Stimulated activated memory B cell treated with anti-CD40 and anti-IgM and Interleukin-4, amounts not matched to agents 10 μg/mL and 1 μg/mL and 100 μg/mL, for 72 hours (primary cell): ENCODE measurements around the gene BET1.

Experiments
- ATAC-seq: fragments of 150-1000 bp; cut with Tn5 transposase; 2 replicates; pipeline ENCODE4 v1.10.0; 2021
- H3K27ac Mint-ChIP-seq: one replicate; pipeline ENCODE4 v1.8.0; 2022; ENCODE audit warnings: mild to moderate bottlenecking, mixed read lengths
- H3K27me3 Mint-ChIP-seq: one replicate; pipeline ENCODE4 v1.8.0; 2022; ENCODE audit warnings: mixed read lengths
- H3K36me3 Mint-ChIP-seq: one replicate; pipeline ENCODE4 v1.8.0; 2022; ENCODE audit warnings: mixed read lengths
- H3K4me1 Mint-ChIP-seq: one replicate; pipeline ENCODE4 v1.8.0; 2022; ENCODE audit warnings: mixed read lengths
- H3K4me3 Mint-ChIP-seq: one replicate; pipeline ENCODE4 v1.8.0; 2022; ENCODE audit warnings: mild to moderate bottlenecking, moderate library complexity, mixed read lengths
- H3K9me3 Mint-ChIP-seq: one replicate; pipeline ENCODE4 v1.8.0; 2022; ENCODE audit warnings: mixed read lengths

The BET1 gene

GRCh38 chr7:93985101-93985500, 19.1 kb downstream of the BET1 start:
- peaks cover 17% of the 10 kb centered on the region for H3K4me1 Mint-ChIP-seq
- no peak overlapping the region for H3K27ac Mint-ChIP-seq
- ATAC-seq = no peak
- no peaks in the 10 kb centered on the region for H3K9me3 Mint-ChIP-seq
- H3K36me3 Mint-ChIP-seq = peaks cover 5% of the 10 kb centered on the region
- H3K4me3 Mint-ChIP-seq = no peak overlapping the region
- no peaks in the 10 kb centered on the region for H3K27me3 Mint-ChIP-seq

DNA sequence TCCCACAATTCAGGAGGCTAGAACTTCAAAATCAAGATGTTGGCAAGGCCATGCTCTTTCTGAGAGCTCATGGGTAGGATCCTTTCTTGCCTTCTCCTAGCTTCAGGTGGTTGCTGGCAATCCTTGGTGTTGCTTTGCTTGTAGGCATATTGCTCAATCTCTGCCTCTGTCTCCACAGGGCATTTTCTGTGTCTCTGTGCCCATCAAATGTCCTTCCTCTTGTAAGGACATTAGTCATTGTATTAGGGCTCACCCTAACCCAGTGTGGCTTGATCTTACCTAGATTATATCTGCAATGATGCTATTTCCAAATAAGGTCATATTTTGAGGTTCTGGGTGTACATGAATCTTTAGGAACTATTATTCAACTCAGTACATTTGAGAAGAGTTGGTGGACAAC, 20.1 kb downstream of the BET1 start:
- no peaks in the 10 kb centered on the region for H3K9me3 Mint-ChIP-seq
- H3K4me3 Mint-ChIP-seq = no peak overlapping the region
- peaks cover 25% of the 10 kb centered on the region for H3K4me1 Mint-ChIP-seq
- peaks cover 5% of the 10 kb centered on the region for H3K36me3 Mint-ChIP-seq
- no peak overlapping the region for H3K27ac Mint-ChIP-seq
- H3K27me3 Mint-ChIP-seq = no peaks in the 10 kb centered on the region
- no peak for ATAC-seq

DNA sequence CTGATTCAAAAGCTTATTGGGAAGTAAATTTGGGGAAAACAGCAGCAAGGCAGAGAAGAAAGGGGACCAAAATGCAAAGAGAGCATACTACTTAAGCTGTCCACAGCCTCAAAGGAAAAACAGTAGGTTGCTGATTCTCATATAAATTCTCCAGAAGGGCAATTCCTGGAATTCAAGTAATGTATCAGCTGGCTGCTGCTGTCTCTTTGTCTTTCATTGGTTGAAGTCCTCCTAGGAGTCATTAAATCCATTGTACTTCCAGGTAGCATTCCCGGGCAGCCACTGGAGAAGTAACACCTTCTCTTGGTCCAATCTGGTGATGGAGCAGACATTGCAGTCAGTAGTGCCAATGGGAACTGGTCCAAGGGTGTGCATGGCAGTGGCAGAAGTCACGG, 22.7 kb downstream of the BET1 start:
- H3K9me3 Mint-ChIP-seq = no peaks in the 10 kb centered on the region
- H3K27me3 Mint-ChIP-seq = no peaks in the 10 kb centered on the region
- ATAC-seq = no peak
- H3K4me1 Mint-ChIP-seq = peaks cover 25% of the 10 kb centered on the region
- H3K4me3 Mint-ChIP-seq = peak overlapping the region; percentile 74
- H3K36me3 Mint-ChIP-seq = no peaks in the 10 kb centered on the region
- peak overlapping the region; percentile 77 for H3K27ac Mint-ChIP-seq

- no peaks in the 10 kb centered on the region for H3K36me3 Mint-ChIP-seq
- peak overlapping the region; percentile 74 for H3K4me3 Mint-ChIP-seq
- ATAC-seq = no peak
- no peaks in the 10 kb centered on the region for H3K9me3 Mint-ChIP-seq
- peaks cover 25% of the 10 kb centered on the region for H3K4me1 Mint-ChIP-seq
- H3K27ac Mint-ChIP-seq = peak overlapping the region; percentile 77
- H3K27me3 Mint-ChIP-seq = no peaks in the 10 kb centered on the region
Measured at GRCh38 chr7:93980744-93981479, 23.2 kb downstream of the BET1 start.

- Mint-ChIP-seq H3K36me3 (no peaks in the 10 kb centered on the region), H3K27ac (no peak overlapping the region), H3K4me1 (peaks cover 25% of the 10 kb centered on the region), H3K27me3 (no peaks in the 10 kb centered on the region), H3K4me3 (no peak overlapping the region), H3K9me3 (no peaks in the 10 kb centered on the region)
- ATAC-seq = no peak
Measured at GRCh38 chr7:93977211-93977950, 26.8 kb downstream of the BET1 start.

DNA sequence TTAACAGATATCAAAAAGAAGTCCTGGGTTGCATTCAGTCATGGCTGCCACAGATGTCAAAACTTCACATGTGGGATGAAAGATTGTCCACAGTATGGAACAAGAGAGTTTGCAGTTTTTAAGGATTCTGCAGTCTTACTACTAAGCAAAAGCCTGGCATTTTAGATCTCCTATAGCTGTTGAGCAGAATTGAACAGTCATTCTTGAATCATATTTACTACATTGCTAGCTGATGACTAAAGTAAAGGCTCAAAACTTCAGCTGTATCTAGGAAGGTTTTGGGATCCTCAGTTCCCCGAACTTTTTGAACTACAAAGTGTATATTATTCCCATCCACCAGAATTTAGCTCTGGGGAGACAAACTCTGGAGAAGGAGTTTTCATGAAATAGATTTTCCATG, 31.0 kb downstream of the BET1 start:
- ATAC-seq = no peak
- H3K36me3 Mint-ChIP-seq = no peaks in the 10 kb centered on the region

DNA sequence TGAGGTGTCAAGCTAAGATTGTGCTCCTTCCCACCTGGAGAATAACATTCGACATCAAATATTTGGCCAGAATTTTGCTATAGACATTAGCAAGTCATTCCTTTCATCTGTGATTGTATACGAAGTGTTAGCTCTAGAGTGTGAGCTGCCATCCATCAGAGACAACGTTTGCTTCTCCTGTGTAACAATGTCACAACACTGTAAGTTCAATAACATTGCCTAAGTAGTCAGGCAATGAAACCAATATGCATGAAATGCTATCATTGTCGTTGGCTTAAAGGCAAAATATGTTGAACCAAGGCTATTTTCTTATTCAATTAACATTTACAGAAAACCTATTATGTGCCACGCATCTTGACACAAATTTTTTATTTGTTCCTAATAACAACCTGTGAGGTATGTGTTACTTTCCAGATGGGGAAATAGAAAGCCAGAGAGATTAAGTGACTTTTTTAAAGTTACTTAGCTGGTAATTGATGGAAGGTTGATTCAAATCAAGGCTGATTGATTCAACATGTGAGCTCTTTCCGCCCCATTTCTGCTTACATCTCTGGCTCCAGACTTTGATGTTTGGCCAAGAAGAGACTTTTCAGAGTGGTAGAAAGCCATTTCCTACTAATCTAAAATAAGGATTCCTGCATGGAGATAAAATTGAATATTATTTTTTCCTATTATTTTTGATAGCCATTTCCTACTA, 32.0 kb downstream of the BET1 start:
- Mint-ChIP-seq H3K27me3 (no peaks in the 10 kb centered on the region), H3K36me3 (no peaks in the 10 kb centered on the region)

More for the DNA sequence above, 31.0 kb downstream of the BET1 start:
- H3K4me1 Mint-ChIP-seq = no peaks in the 10 kb centered on the region
- no peaks in the 10 kb centered on the region for H3K27me3 Mint-ChIP-seq
- no peak overlapping the region for H3K4me3 Mint-ChIP-seq
- no peaks in the 10 kb centered on the region for H3K9me3 Mint-ChIP-seq
- H3K27ac Mint-ChIP-seq = no peak overlapping the region

GRCh38 chr7:93968911-93969620, 35.1 kb downstream of the BET1 start:
- Mint-ChIP-seq H3K4me3 (no peak overlapping the region), H3K36me3 (no peaks in the 10 kb centered on the region), H3K27ac (no peak overlapping the region), H3K4me1 (no peaks in the 10 kb centered on the region), H3K27me3 (no peaks in the 10 kb centered on the region), H3K9me3 (no peaks in the 10 kb centered on the region)
- no peak for ATAC-seq

More for the DNA sequence above, 32.0 kb downstream of the BET1 start:
- Mint-ChIP-seq H3K27ac (no peak overlapping the region), H3K4me3 (no peak overlapping the region), H3K4me1 (no peaks in the 10 kb centered on the region), H3K9me3 (no peaks in the 10 kb centered on the region)
- ATAC-seq = no peak

DNA sequence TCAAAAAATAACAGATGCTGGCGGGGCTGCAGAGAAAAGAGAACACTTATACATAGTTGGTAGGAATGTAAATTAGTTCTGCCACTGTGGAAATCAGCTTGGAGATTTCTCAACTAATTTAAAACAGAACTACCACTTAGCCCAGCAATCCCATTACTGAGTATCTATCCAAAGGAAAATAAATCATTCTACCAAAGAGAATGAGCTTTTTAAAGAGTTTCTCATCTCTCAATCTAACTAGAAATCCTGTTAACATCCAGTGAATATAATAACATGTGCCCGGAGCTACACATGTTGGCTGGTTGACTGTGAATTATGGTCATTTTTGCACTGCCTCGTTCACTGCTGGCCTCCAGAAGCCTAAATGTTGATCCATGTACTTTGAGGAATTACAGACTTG, 39.3 kb downstream of the BET1 start:
- Mint-ChIP-seq H3K9me3 (no peaks in the 10 kb centered on the region), H3K36me3 (no peaks in the 10 kb centered on the region), H3K4me1 (no peaks in the 10 kb centered on the region), H3K27ac (no peak overlapping the region), H3K27me3 (no peaks in the 10 kb centered on the region), H3K4me3 (no peak overlapping the region)
- no peak for ATAC-seq

- Mint-ChIP-seq H3K27ac (no peak overlapping the region), H3K4me3 (no peak overlapping the region), H3K36me3 (no peaks in the 10 kb centered on the region), H3K4me1 (no peaks in the 10 kb centered on the region), H3K27me3 (no peaks in the 10 kb centered on the region), H3K9me3 (no peaks in the 10 kb centered on the region)
- ATAC-seq = no peak
Measured at GRCh38 chr7:93964262-93964661, 39.9 kb downstream of the BET1 start.

GRCh38 chr7:93960986-93961385, 43.2 kb downstream of the BET1 start:
- H3K36me3 Mint-ChIP-seq = no peaks in the 10 kb centered on the region
- H3K27me3 Mint-ChIP-seq = no peaks in the 10 kb centered on the region
- ATAC-seq = no peak
- H3K4me1 Mint-ChIP-seq = no peaks in the 10 kb centered on the region
- no peaks in the 10 kb centered on the region for H3K9me3 Mint-ChIP-seq
- no peak overlapping the region for H3K4me3 Mint-ChIP-seq
- H3K27ac Mint-ChIP-seq = no peak overlapping the region

DNA sequence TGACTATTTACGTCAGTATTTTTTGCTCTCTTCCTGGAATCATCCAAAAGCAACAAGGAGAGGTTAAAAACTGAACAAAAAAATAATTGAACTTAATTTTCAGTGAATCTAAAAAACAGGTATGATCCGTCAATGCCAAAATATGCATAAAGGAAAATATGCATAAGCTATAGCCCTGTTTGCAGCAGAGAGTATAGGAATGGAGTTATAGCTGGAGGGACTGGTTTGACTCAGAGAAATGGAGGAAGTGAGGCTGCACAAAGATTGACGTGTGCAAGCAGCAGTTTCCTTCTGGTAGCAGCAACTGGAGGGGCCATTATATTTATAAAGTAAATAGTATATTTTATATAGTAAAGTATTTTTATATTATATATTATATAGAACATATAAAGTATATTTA, 45.5 kb downstream of the BET1 start:
- H3K36me3 Mint-ChIP-seq = no peaks in the 10 kb centered on the region
- H3K9me3 Mint-ChIP-seq = no peaks in the 10 kb centered on the region
- H3K27me3 Mint-ChIP-seq = no peaks in the 10 kb centered on the region
- ATAC-seq = no peak
- no peak overlapping the region for H3K4me3 Mint-ChIP-seq
- H3K27ac Mint-ChIP-seq = no peak overlapping the region
- peaks cover 10% of the 10 kb centered on the region for H3K4me1 Mint-ChIP-seq

GRCh38 chr7:93958216-93958615, 45.9 kb downstream of the BET1 start:
- no peaks in the 10 kb centered on the region for H3K9me3 Mint-ChIP-seq

GRCh38 chr7:93957767-93958166, 46.4 kb downstream of the BET1 start:
- peaks cover 5% of the 10 kb centered on the region for H3K36me3 Mint-ChIP-seq
- no peak overlapping the region for H3K27ac Mint-ChIP-seq
- peaks cover 10% of the 10 kb centered on the region for H3K4me1 Mint-ChIP-seq
- no peak overlapping the region for H3K4me3 Mint-ChIP-seq
- ATAC-seq = no peak
- no peaks in the 10 kb centered on the region for H3K9me3 Mint-ChIP-seq
- no peaks in the 10 kb centered on the region for H3K27me3 Mint-ChIP-seq

More at GRCh38 chr7:93958216-93958615, 45.9 kb downstream of the BET1 start:
- H3K4me1 Mint-ChIP-seq = peaks cover 10% of the 10 kb centered on the region
- no peak overlapping the region for H3K4me3 Mint-ChIP-seq
- H3K27me3 Mint-ChIP-seq = no peaks in the 10 kb centered on the region
- H3K27ac Mint-ChIP-seq = no peak overlapping the region
- peaks cover under 1% of the 10 kb centered on the region for H3K36me3 Mint-ChIP-seq
- no peak for ATAC-seq

DNA sequence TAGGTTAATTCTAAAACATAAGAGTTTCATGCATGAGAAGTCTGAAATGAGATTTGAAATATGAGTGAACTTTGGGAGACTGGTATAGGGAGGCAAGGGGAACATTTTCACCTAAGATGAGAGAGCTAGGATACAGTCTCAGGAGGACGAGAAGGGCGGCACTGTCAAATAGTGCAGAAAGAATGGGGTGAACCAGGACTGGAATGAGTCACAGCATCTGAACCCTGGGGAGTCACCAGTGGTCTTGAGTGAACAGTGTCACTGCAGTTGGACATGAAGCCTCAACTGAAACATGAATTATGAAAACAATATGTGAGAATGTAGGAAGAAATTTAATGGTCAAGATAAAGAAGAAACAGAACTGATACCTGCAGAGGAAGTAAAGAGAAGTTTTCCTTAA, 48.9 kb downstream of the BET1 start:
- peak; percentile 68 for ATAC-seq
- peaks cover 6% of the 10 kb centered on the region for H3K36me3 Mint-ChIP-seq
- H3K27me3 Mint-ChIP-seq = no peaks in the 10 kb centered on the region
- no peak overlapping the region for H3K4me3 Mint-ChIP-seq
- H3K9me3 Mint-ChIP-seq = no peaks in the 10 kb centered on the region
- H3K27ac Mint-ChIP-seq = no peak overlapping the region
- peaks cover 10% of the 10 kb centered on the region for H3K4me1 Mint-ChIP-seq
